ENCODE data around the gene KIF1B. TPM values are rescaled to one million over a fixed set of nuclear protein-coding genes. Genes with fewer than 3 reads are reported as not detected.

The KIF1B gene
- total and polyA plus RNA-seq, 9 of the 15 experiments (the other 6 are each of a cell fraction or from before 2014, with no cell fraction given): 2.8 to 19.8 (median 11.9) TPM

DNA sequence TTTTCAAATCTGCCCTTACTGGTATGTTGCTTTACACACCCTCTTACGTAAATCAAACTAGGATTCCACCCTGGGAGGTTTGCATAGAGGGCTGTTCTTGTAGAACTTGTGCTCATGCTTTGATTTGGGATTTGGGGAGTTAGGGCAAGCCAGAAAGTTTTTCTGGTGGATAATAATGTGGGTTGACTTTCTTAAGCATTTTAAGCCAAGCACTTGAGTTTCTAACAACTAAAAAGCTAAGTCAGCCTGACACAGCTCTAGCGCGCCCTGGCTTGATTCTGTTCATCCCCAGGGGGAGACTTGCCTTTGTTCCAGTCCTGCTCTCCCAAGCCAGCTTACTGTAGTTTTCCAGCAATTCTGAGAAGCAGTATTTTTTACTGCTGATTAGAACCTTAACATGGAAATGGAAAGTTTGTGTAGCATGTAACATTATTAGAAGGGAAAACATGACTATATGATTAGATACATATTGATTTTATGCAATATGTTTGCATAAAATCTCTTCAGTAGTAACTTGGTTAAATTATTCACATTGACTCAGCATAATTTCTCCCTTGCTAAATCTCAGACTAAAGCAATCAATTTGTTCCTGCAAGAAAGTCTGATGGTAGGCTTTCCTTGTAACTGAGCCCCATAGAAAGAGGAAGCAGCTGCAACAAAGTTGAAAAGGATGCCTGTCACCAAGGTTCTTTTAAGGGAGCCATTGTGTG, 177.5 kb downstream of the KIF1B start (continued):
- TF ChIP-seq, protein P1, sequence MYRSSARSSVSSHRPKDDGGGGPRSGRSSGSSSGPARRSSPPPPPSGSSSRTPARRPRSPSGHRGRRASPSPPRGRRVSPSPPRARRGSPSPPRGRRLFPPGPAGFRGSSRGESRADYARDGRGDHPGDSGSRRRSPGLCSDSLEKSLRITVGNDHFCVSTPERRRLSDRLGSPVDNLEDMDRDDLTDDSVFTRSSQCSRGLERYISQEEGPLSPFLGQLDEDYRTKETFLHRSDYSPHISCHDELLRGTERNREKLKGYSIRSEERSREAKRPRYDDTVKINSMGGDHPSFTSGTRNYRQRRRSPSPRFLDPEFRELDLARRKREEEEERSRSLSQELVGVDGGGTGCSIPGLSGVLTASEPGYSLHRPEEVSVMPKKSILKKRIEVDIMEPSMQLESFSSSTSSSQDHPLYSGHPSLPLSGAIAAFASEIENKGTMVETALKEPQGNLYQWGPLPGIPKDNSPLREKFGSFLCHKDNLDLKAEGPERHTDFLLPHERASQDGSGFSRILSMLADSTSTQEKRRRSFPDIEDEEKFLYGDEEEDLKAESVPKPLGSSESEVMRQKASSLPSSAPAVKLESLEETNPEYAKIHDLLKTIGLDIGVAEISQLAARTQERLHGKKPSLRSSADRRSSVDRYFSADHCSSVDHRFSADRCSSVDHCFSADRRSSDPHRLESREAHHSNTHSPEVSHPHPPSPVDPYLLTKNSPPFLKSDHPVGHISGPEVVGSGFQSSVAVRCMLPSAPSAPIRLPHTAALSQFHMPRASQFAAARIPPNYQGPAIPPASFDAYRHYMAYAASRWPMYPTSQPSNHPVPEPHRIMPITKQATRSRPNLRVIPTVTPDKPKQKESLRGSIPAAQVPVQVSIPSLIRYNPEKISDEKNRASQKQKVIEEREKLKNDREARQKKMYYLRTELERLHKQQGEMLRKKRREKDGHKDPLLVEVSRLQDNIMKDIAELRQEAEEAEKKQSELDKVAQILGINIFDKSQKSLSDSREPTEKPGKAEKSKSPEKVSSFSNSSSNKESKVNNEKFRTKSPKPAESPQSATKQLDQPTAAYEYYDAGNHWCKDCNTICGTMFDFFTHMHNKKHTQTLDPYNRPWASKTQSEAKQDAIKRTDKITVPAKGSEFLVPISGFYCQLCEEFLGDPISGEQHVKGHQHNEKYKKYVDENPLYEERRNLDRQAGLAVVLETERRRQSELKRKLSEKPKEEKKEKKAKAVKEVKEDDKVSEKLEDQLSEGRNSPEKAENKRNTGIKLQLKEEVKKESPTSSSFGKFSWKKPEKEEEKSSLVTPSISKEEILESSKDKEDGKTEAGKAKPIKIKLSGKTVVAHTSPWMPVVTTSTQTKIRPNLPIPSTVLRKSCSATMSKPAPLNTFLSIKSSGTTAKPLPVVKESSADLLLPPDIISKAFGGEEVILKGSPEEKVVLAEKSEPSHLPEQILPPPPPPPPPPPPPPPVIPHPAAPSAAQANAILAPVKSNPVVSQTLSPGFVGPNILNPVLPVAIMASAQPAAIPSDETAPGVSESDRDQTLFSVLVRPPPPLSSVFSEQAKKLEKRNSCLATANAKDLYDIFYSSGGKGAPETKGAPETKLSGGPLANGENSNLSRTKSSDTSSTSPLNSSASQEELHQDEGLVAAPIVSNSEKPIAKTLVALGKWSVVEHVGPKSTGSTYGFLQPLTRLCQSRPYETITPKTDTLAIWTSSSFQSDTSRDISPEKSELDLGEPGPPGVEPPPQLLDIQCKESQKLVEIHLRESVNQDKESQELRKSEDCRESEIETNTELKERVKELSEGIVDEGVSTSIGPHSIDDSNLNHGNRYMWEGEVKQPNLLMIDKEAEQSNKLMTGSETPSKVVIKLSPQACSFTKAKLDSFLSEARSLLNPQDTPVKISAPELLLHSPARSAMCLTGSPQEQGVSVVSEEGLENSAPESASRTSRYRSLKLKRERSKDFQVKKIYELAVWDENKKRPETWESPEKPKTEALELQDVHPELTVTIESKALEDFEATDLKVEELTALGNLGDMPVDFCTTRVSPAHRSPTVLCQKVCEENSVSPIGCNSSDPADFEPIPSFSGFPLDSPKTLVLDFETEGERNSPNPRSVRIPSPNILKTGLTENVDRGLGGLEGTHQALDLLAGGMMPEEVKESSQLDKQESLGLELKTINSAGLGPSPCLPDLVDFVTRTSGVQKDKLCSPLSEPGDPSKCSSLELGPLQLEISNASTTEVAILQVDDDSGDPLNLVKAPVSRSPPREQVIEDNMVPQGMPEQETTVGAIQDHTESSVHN (IDR thresholded peaks at IDR 0.05; ENCODE audit: borderline replicate concordance in 1 of 2, low read depth in 1 of 2): peak in 1 of 2 experiments; percentile 26; a peak in 1 of 4 replicates
- no peak for TF ChIP-seq KAT2B (IDR thresholded peaks at IDR 0.05; ENCODE audit: low read depth, low read length)
- TF ChIP-seq, protein P2, sequence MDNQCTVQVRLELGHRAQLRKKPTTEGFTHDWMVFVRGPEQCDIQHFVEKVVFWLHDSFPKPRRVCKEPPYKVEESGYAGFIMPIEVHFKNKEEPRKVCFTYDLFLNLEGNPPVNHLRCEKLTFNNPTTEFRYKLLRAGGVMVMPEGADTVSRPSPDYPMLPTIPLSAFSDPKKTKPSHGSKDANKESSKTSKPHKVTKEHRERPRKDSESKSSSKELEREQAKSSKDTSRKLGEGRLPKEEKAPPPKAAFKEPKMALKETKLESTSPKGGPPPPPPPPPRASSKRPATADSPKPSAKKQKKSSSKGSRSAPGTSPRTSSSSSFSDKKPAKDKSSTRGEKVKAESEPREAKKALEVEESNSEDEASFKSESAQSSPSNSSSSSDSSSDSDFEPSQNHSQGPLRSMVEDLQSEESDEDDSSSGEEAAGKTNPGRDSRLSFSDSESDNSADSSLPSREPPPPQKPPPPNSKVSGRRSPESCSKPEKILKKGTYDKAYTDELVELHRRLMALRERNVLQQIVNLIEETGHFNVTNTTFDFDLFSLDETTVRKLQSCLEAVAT (IDR thresholded peaks at IDR 0.05): peak in 1 of 2 experiments; percentile 99; a peak in 2 of 4 replicates
- no peak for TF ChIP-seq KLF10 (CRISPR knock-in tag; IDR thresholded peaks at IDR 0.05)
- TF ChIP-seq, protein P3, sequence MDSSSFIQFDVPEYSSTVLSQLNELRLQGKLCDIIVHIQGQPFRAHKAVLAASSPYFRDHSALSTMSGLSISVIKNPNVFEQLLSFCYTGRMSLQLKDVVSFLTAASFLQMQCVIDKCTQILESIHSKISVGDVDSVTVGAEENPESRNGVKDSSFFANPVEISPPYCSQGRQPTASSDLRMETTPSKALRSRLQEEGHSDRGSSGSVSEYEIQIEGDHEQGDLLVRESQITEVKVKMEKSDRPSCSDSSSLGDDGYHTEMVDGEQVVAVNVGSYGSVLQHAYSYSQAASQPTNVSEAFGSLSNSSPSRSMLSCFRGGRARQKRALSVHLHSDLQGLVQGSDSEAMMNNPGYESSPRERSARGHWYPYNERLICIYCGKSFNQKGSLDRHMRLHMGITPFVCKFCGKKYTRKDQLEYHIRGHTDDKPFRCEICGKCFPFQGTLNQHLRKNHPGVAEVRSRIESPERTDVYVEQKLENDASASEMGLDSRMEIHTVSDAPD (CRISPR knock-in tag; IDR thresholded peaks at IDR 0.05): no peak
- TF ChIP-seq, protein P4, sequence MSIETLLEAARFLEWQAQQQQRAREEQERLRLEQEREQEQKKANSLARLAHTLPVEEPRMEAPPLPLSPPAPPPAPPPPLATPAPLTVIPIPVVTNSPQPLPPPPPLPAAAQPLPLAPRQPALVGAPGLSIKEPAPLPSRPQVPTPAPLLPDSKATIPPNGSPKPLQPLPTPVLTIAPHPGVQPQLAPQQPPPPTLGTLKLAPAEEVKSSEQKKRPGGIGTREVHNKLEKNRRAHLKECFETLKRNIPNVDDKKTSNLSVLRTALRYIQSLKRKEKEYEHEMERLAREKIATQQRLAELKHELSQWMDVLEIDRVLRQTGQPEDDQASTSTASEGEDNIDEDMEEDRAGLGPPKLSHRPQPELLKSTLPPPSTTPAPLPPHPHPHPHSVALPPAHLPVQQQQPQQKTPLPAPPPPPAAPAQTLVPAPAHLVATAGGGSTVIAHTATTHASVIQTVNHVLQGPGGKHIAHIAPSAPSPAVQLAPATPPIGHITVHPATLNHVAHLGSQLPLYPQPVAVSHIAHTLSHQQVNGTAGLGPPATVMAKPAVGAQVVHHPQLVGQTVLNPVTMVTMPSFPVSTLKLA (conservative IDR thresholded peaks at IDR 0.05): peak in 1 of 2 experiments; percentile 47; a peak in 2 of 4 replicates
- peak; percentile 52; the same call in 1 of the 2 replicates for TF ChIP-seq DPF2 (IDR thresholded peaks at IDR 0.05)
